GM23338 (cell line): ENCODE measurements around the gene PHKG2. TPM values are rescaled to one million over a fixed set of nuclear protein-coding genes. Genes with fewer than 3 reads are reported as not detected.

Source experiments
- ATAC-seq: fragments of 200-7000 bp; cut with Tn5 transposase; 3 replicates; pipeline ENCODE4 v1.9.1; 2020
- DNase-seq: peaks from one replicate; pipeline ENCODE4 v3.0.0-alpha.2; 2015; ENCODE audit warnings: low spot score
- H2AFZ ChIP-seq: fragments of 200-600 bp; sonication (generic); 2 replicates; pipeline ENCODE4 v1.8.0; 2016; ENCODE audit warnings: antibody characterized with exemption, mild to moderate bottlenecking, moderate library complexity
- H3F3A ChIP-seq: fragments of 200-600 bp; sonication (generic); replicated peaks from 2 replicates; pipeline ENCODE4 v1.8.0; 2017; ENCODE audit warnings: antibody characterized with exemption, mixed run types, low read depth
- H3K27ac ChIP-seq: fragments of 200-600 bp; sonication (generic); 2 replicates; pipeline ENCODE4 v1.6.1; 2016; ENCODE audit warnings: low read depth
- H3K27me3 ChIP-seq: fragments of 200-600 bp; sonication (generic); 2 replicates; pipeline ENCODE4 v1.8.0; 2016; ENCODE audit warnings: mild to moderate bottlenecking, mixed run types, moderate library complexity; ENCODE audit not compliant: insufficient read depth
- H3K36me3 ChIP-seq: fragments of 200-600 bp; sonication (generic); 2 replicates; pipeline ENCODE4 v1.8.0; 2016; ENCODE audit warnings: mild to moderate bottlenecking; ENCODE audit not compliant: insufficient read depth
- H3K4me1 ChIP-seq: fragments of 200-600 bp; sonication (generic); 2 replicates; pipeline ENCODE4 v1.8.0; 2016; ENCODE audit warnings: mild to moderate bottlenecking, moderate library complexity; ENCODE audit not compliant: insufficient read depth
- H3K4me2 ChIP-seq: fragments of 200-600 bp; sonication (generic); 2 replicates; pipeline ENCODE4 v1.7.1; 2017; ENCODE audit warnings: mixed run types
- H3K4me3 ChIP-seq: fragments of 200-600 bp; sonication (generic); 2 replicates; pipeline ENCODE4 v1.6.1; 2016; ENCODE audit warnings: mixed run types
- H3K79me2 ChIP-seq: fragments of 200-600 bp; sonication (generic); replicated peaks from 2 replicates; pipeline ENCODE4 v1.8.0; 2017; ENCODE audit warnings: mild to moderate bottlenecking; ENCODE audit not compliant: insufficient read depth
- H3K9me2 ChIP-seq: fragments of 200-600 bp; sonication (generic); 2 replicates; pipeline ENCODE4 v1.8.0; 2017; ENCODE audit not compliant: insufficient read depth
- H4K20me1 ChIP-seq: fragments of 200-600 bp; sonication (generic); replicated peaks from 2 replicates; pipeline ENCODE4 v1.8.0; 2017; ENCODE audit warnings: mild to moderate bottlenecking; ENCODE audit not compliant: insufficient read depth
- H3K27ac Mint-ChIP-seq: 2 replicates; pipeline ENCODE4 v1.8.0; 2020; ENCODE audit warnings: inconsistent platforms, mild to moderate bottlenecking, moderate library complexity, mixed read lengths
- H3K27me3 Mint-ChIP-seq: 3 replicates; pipeline ENCODE4 v1.8.0; 2022; ENCODE audit warnings: low read depth, mild to moderate bottlenecking, moderate library complexity, mixed read lengths, inconsistent platforms; ENCODE audit not compliant: insufficient read depth, poor library complexity
- H3K36me3 Mint-ChIP-seq: 3 replicates; pipeline ENCODE4 v1.8.0; 2021; ENCODE audit warnings: low read depth, mild to moderate bottlenecking, inconsistent platforms, moderate library complexity, mixed read lengths
- H3K4me1 Mint-ChIP-seq: 3 replicates; pipeline ENCODE4 v1.8.0; 2020; ENCODE audit warnings: mild to moderate bottlenecking, inconsistent platforms, mixed read lengths
- H3K4me3 Mint-ChIP-seq: 3 replicates; pipeline ENCODE4 v1.8.0; 2021; ENCODE audit warnings: moderate library complexity, mild to moderate bottlenecking, inconsistent platforms, mixed read lengths
- H3K9me3 Mint-ChIP-seq: 3 replicates; pipeline ENCODE4 v1.8.0; 2020; ENCODE audit warnings: moderate library complexity, mild to moderate bottlenecking, inconsistent platforms, mixed read lengths
- CREB1 ChIP-seq: fragments of 250-450 bp; sonication (Bioruptor Pico); IDR thresholded peaks from 2 replicates; pipeline ENCODE4 v1.5.0; 2020; ENCODE audit warnings: low read depth, mild to moderate bottlenecking, moderate library complexity
- CTCF ChIP-seq, 2 experiments: fragments of 200-600 bp in 1 of 2; sonication (generic) in 1 of 2; conservative IDR thresholded peaks; 2 replicates each; pipeline versions ENCODE4 v1.5.1 to v1.6.1; 2016 to 2017; ENCODE audit warnings: antibody characterized with exemption in 2 of 2, low read depth in 2 of 2, mild to moderate bottlenecking in 2 of 2, moderate library complexity in 1 of 2
- ETS1 ChIP-seq: IDR thresholded peaks from 2 replicates; pipeline ENCODE4 v1.6.1; 2016; ENCODE audit warnings: antibody characterized with exemption
- EZH2 ChIP-seq: fragments of 200-600 bp; sonication (generic); IDR thresholded peaks from one replicate; pipeline ENCODE4 v1.8.0; 2017; ENCODE audit warnings: antibody characterized with exemption, mild to moderate bottlenecking, low read depth; ENCODE audit not compliant: unreplicated experiment
- EZH2phosphoT487 ChIP-seq: fragments of 200-600 bp; sonication (generic); IDR thresholded peaks from one replicate; pipeline ENCODE4 v1.8.1; 2018; ENCODE audit warnings: antibody characterized with exemption; ENCODE audit not compliant: unreplicated experiment
- JUNB ChIP-seq: IDR thresholded peaks from one replicate; pipeline ENCODE4 v1.6.1; 2016; ENCODE audit warnings: antibody characterized with exemption; ENCODE audit not compliant: unreplicated experiment
- NANOG ChIP-seq: IDR thresholded peaks from 2 replicates; pipeline ENCODE4 v1.6.1; 2016; ENCODE audit warnings: antibody characterized with exemption, borderline replicate concordance
- POLR2AphosphoS5 ChIP-seq: IDR thresholded peaks from 2 replicates; pipeline ENCODE4 v1.6.1; 2016; ENCODE audit warnings: antibody characterized with exemption, low read depth
- REST ChIP-seq: IDR thresholded peaks from one replicate; pipeline ENCODE4 v1.6.1; 2018; ENCODE audit warnings: antibody characterized with exemption; ENCODE audit not compliant: unreplicated experiment
- ZNF114 ChIP-seq: fragments of 250-450 bp; sonication (Bioruptor Pico); IDR thresholded peaks from 2 replicates; pipeline ENCODE4 v1.5.0; 2020; ENCODE audit warnings: mild to moderate bottlenecking, moderate library complexity
- ZNF331 ChIP-seq: fragments of 250-450 bp; sonication (Bioruptor Pico); IDR thresholded peaks from 2 replicates; pipeline ENCODE4 v1.5.0; 2020; ENCODE audit warnings: low read depth, mild to moderate bottlenecking, moderate library complexity
- ZNF462 ChIP-seq: fragments of 250-450 bp; sonication (Bioruptor Pico); IDR thresholded peaks from 2 replicates; pipeline ENCODE4 v1.5.0; 2020; ENCODE audit warnings: mild to moderate bottlenecking, moderate library complexity
- polyA plus RNA-seq: library from polyadenylated mRNA; unstranded; fragments of >200 nt; fragmentation: Nextera tagmentation; extraction: Ambion mirVana; gene quantifications from 2 replicates; pipeline ENCODE4 v1.2.1, GENCODE V29; 2016
- total RNA-seq: library from RNA; depleted of rRNA; stranded (reverse); fragments of >200 nt; shearing (Covaris generic); gene quantifications from 2 replicates; pipeline ENCODE4 v1.2.3, GENCODE V29; 2014

The PHKG2 gene
- total and polyA plus RNA-seq, 2 experiments from 2014 or later, result 26.9 to 27.0 TPM

GRCh38 chr16:30753596-30753995, 5.4 kb downstream of the PHKG2 start (continued):
- TF ChIP-seq JUNB, result no peak

- H3F3A ChIP-seq, result 0 out of 2 replicates have a peak, but pooled peaks cover 6% of the 10 kb centered on the region
- H2AFZ ChIP-seq, result no peak overlapping the region
- Mint-ChIP-seq H3K4me1 (peaks cover 10% of the 10 kb centered on the region), H3K27ac (no peak overlapping the region), H3K36me3 (peaks cover 32% of the 10 kb centered on the region), H3K4me3 (no peak overlapping the region), H3K27me3 (peaks cover 19% of the 10 kb centered on the region), H3K9me3 (no peaks in the 10 kb centered on the region)
- H3K27me3 ChIP-seq, result no peaks in the 10 kb centered on the region
- no peaks in the 10 kb centered on the region for H3K79me2 ChIP-seq
- no peak for DNase-seq
- ATAC-seq, result no peak
- peaks cover 11% of the 10 kb centered on the region for H4K20me1 ChIP-seq
- H3K4me3 ChIP-seq, result no peak overlapping the region
- H3K4me2 ChIP-seq, result no peak overlapping the region
- peaks cover 11% of the 10 kb centered on the region; the same call in 1 of the 2 replicates for H3K36me3 ChIP-seq
- peaks cover 6% of the 10 kb centered on the region; the same call in 1 of the 2 replicates for H3K4me1 ChIP-seq
- H3K9me2 ChIP-seq, result no peaks in the 10 kb centered on the region
- no peak overlapping the region for H3K27ac ChIP-seq
- TF ChIP-seq JUNB, result no peak
- no peak for TF ChIP-seq ZNF462 (CRISPR knock-in tag)
- no peak for TF ChIP-seq NANOG
- TF ChIP-seq ETS1, result no peak
- TF ChIP-seq ZNF114, result no peak
- no peak for TF ChIP-seq EZH2phosphoT487
- TF ChIP-seq REST, result no peak
- TF ChIP-seq CTCF (conservative IDR thresholded peaks at IDR 0.05; ENCODE audit: low read depth in 2 of 2), result no peak
- no peak for TF ChIP-seq EZH2
- no peak for TF ChIP-seq POLR2AphosphoS5
- TF ChIP-seq ZNF331 (CRISPR knock-in tag), result no peak
- no peak for TF ChIP-seq CREB1
Measured at GRCh38 chr16:30755955-30756780, 7.9 kb downstream of the PHKG2 start.
